ENCODE results near the gene POLG.

DNA sequence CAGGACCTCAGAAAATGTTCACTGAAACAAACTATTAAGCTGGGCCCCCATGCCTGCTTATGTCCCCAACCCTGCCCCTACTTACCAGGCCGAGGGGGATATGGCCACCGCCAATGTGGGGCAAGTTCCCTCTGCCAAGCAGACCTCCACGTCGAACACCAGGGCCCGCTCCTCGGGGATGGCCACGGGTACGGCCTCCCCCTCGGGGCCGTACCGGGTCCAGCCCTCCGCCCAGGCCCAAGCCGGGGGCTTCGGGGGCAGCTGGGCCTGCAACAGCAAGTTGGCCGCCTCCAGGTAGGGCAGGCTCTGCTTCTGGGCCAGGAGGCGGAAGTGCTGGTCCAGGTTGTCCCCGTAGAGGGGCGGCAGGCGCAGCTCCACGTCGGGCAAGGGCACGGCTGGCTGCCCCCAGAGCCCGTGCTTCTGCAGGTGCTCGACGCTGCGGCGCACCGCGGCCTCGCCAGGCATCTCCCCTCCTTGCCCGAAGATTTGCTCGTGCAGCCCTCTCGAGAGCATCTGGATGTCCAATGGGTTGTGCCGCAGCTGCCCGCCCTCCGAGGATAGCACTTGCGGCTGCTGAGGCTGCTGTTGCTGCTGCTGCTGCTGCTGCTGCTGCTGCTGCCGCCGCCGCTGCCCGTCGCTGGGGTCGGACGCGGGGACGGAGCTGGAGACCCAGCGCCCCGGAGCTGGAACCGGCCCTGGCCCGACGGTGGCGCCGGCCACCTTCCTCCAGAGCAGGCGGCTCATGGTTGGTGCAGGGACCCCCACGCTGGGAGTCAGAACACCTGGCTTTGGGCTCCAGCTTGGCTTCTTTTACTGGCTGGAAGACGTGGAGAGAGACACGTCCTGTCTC lies 1.4 kb downstream of the POLG start:
- TF ChIP-seq CTCF (IDR thresholded peaks at IDR 0.05; ENCODE audit: borderline replicate concordance, extremely low read depth, low read length, poor library complexity, severe bottlenecking) (no peak), EZH2 (IDR thresholded peaks at IDR 0.05; ENCODE audit: borderline replicate concordance, low read depth, low read length, severe bottlenecking) (no peak)
